Measurements from ENCODE around the gene TUBA1C.
"Not testable (repeated sequence)": the region's sequence is repeated elsewhere in the genome, so short reads cannot be mapped to it uniquely, and the experiment has no call there.

DNA sequence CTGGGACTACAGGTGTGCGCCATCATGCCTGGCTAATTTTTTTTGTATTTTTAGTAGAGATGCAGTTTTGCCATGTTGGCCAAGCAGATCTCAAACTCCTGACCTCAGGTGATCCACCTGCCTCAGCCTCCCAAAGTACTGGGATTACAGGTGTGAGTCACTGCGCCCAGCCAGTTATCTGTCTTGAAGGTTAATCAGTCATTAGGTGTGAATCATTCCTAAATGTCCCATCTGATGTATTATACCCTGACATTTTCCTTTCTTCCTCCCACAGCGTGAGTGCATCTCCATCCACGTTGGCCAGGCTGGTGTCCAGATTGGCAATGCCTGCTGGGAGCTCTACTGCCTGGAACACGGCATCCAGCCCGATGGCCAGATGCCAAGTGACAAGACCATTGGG is 4.3 kb downstream of the TUBA1C start:
- not testable (repeated sequence) for TF ChIP-seq EZH2 (IDR thresholded peaks at IDR 0.05); POLR2AphosphoS5 (IDR thresholded peaks at IDR 0.05; ENCODE audit: borderline replicate concordance, low read depth, low read length)

Measured in SK-N-MC (cell line).